Trophoblast cell (in vitro differentiated cells and primary cell): Measurements from ENCODE around the gene DOCK11.

Experiments
- DNase-seq, 2 donors: peaks; one replicate each; pipeline ENCODE4 v3.0.0-alpha.2; 2016
- H2AFZ ChIP-seq: 2 replicates; pipeline ENCODE4 v1.6.1; 2013; ENCODE audit warnings: low read length, moderate library complexity, mild to moderate bottlenecking; ENCODE audit not compliant: insufficient read depth, poor library complexity
- H2AK5ac ChIP-seq: 2 replicates; pipeline ENCODE4 v1.6.1; 2013; ENCODE audit warnings: mild to moderate bottlenecking, low read length
- H2BK120ac ChIP-seq: 2 replicates; pipeline ENCODE4 v1.6.1; 2013; ENCODE audit warnings: low read length, mild to moderate bottlenecking, moderate library complexity; ENCODE audit not compliant: insufficient read depth, poor library complexity
- H2BK12ac ChIP-seq: 2 replicates; pipeline ENCODE4 v1.6.1; 2013; ENCODE audit warnings: mild to moderate bottlenecking, low read length, moderate library complexity
- H2BK5ac ChIP-seq: 2 replicates; pipeline ENCODE4 v1.6.1; 2013; ENCODE audit warnings: low read length, low read depth, moderate library complexity, mild to moderate bottlenecking; ENCODE audit not compliant: poor library complexity
- H3K14ac ChIP-seq: 2 replicates; pipeline ENCODE4 v1.6.1; 2013; ENCODE audit warnings: mild to moderate bottlenecking, low read length
- H3K18ac ChIP-seq: 2 replicates; pipeline ENCODE4 v1.6.1; 2013; ENCODE audit warnings: mild to moderate bottlenecking, low read length
- H3K23ac ChIP-seq: 2 replicates; pipeline ENCODE4 v1.6.1; 2013; ENCODE audit warnings: low read length
- H3K27ac ChIP-seq: 2 replicates; pipeline ENCODE4 v1.5.1; 2013; ENCODE audit warnings: low read depth, mild to moderate bottlenecking, inconsistent platforms, low read length, moderate library complexity
- H3K27me3 ChIP-seq: 2 replicates; pipeline ENCODE4 v1.6.1; 2013; ENCODE audit warnings: inconsistent platforms, mild to moderate bottlenecking, low read length, moderate library complexity; ENCODE audit not compliant: insufficient read depth
- H3K36me3 ChIP-seq, 2 experiments: 1 replicate in 1 of 2; 2 replicates in 1 of 2; pipeline ENCODE4 v1.6.1; 2013; ENCODE audit warnings: low read length in 2 of 2, mild to moderate bottlenecking in 2 of 2, moderate library complexity in 1 of 2; ENCODE audit not compliant: insufficient read depth in 2 of 2, control insufficient read depth in 1 of 2
- H3K4ac ChIP-seq: 2 replicates; pipeline ENCODE4 v1.6.1; 2013; ENCODE audit warnings: low read depth, mild to moderate bottlenecking, low read length, moderate library complexity
- H3K4me1 ChIP-seq, 2 experiments: 1 replicate in 1 of 2; 2 replicates in 1 of 2; pipeline ENCODE4 v1.6.1; 2013; ENCODE audit warnings: low read length in 2 of 2, mild to moderate bottlenecking in 2 of 2, moderate library complexity in 1 of 2; ENCODE audit not compliant: insufficient read depth in 2 of 2, control insufficient read depth in 1 of 2
- H3K4me2 ChIP-seq: 2 replicates; pipeline ENCODE4 v1.6.1; 2013; ENCODE audit warnings: inconsistent platforms, mild to moderate bottlenecking, low read length, moderate library complexity
- H3K4me3 ChIP-seq: 2 replicates; pipeline ENCODE4 v1.5.1; 2013; ENCODE audit warnings: mild to moderate bottlenecking, low read depth, low read length, inconsistent platforms
- H3K79me1 ChIP-seq: one replicate; pipeline ENCODE4 v1.6.1; 2013; ENCODE audit warnings: low read length
- H3K79me2 ChIP-seq: 2 replicates; pipeline ENCODE4 v1.6.1; 2013; ENCODE audit warnings: low read length, mild to moderate bottlenecking; ENCODE audit not compliant: control insufficient read depth, insufficient read depth, poor library complexity
- H3K9ac ChIP-seq: 2 replicates; pipeline ENCODE4 v1.6.1; 2013; ENCODE audit warnings: mild to moderate bottlenecking, low read length
- H3K9me3 ChIP-seq: 2 replicates; pipeline ENCODE4 v1.6.1; 2013; ENCODE audit warnings: low read depth, mild to moderate bottlenecking, control low read depth, inconsistent platforms, low read length; ENCODE audit not compliant: insufficient read depth
- H4K12ac ChIP-seq: 2 replicates; pipeline ENCODE4 v1.6.1; 2013; ENCODE audit warnings: low read depth, mild to moderate bottlenecking, low read length, moderate library complexity
- H4K8ac ChIP-seq: 2 replicates; pipeline ENCODE4 v1.6.1; 2013; ENCODE audit warnings: low read depth, mild to moderate bottlenecking, low read length, moderate library complexity
- H4K91ac ChIP-seq: one replicate; pipeline ENCODE4 v1.6.1; 2013; ENCODE audit warnings: low read depth, mild to moderate bottlenecking, low read length, moderate library complexity
- WGBS: extraction: QIAGEN DNeasy Blood & Tissue Kit; methylation state at CpG from one replicate; pipeline ENCODE4 v1.1.7; 2013; ENCODE audit warnings: missing lambda C conversion rate; ENCODE audit not compliant: insufficient read length, insufficient coverage; ENCODE audit errors: extremely low coverage; 5-methylcytosine and 5-hydroxymethylcytosine counted together

The DOCK11 gene

GRCh38 chrX:118499295-118499694 is 3.7 kb downstream of the DOCK11 start:
- H3K4me1 ChIP-seq, result peaks cover 0 to 6% of the 10 kb centered on the region in 2 experiments
- no peak overlapping the region for H2BK120ac ChIP-seq
- peak overlapping the region; percentile 48 for H3K4me2 ChIP-seq
- no peak overlapping the region for H2BK5ac ChIP-seq
- H2AFZ ChIP-seq, result no peak overlapping the region
- no peak overlapping the region for H4K91ac ChIP-seq
- no peak overlapping the region for H3K4ac ChIP-seq
- H3K4me3 ChIP-seq, result no peak overlapping the region
- no peak for DNase-seq
- H2BK12ac ChIP-seq, result no peak overlapping the region
- no peaks in the 10 kb centered on the region for H3K79me2 ChIP-seq
- no peak overlapping the region for H3K23ac ChIP-seq
- H3K14ac ChIP-seq, result no peak overlapping the region
- no peak overlapping the region for H4K12ac ChIP-seq
- WGBS, result no CpG with 5 or more reads among the region's 15 CpGs
- no peaks in the 10 kb centered on the region for H3K9me3 ChIP-seq
- peaks cover 6% of the 10 kb centered on the region for H3K27me3 ChIP-seq
- no peak overlapping the region for H4K8ac ChIP-seq
- H3K18ac ChIP-seq, result no peak overlapping the region
- no peaks in the 10 kb centered on the region for H3K79me1 ChIP-seq
- H2AK5ac ChIP-seq, result no peak overlapping the region
- H3K9ac ChIP-seq, result no peak overlapping the region
- no peaks in the 10 kb centered on the region for H3K36me3 ChIP-seq
- no peak overlapping the region for H3K27ac ChIP-seq

DNA sequence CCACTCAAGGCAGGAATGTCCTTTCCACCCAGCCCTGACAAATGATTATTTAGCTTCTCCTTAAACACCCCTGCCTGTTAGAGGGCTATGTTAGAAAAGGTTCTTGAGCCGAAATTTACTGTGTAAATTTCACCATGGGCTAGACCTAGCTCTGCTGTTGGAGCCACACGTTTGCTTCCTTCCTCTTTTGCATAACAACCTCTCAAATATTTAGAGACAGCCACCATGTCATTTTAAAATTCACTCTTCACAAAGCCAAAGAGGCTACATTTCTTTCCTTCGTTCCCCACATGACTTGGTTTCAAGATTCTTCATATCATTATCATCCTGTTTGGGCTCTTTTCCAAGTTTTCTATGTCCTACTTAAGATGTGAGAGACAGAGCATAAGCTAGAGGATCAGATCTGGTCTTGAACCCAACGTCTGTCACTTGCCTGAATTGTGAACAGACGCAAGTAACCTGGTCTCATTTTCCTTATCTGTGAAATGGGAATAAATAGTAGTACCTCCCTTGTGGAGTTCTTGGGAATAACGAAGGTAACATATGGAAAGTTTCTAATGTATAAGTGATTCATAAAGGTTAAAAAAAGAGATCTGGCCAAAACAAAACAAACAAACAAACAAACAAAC is 6.7 kb downstream of the DOCK11 start:
- Histone ChIP-seq H3K23ac (no peak overlapping the region), H3K4ac (no peak overlapping the region), H4K8ac (no peak overlapping the region), H3K27ac (no peak overlapping the region), H3K4me2 (no peak overlapping the region), H3K14ac (no peak overlapping the region), H4K91ac (no peak overlapping the region), H2AK5ac (no peak overlapping the region), H3K9ac (no peak overlapping the region), H3K79me2 (no peaks in the 10 kb centered on the region), H2BK12ac (no peak overlapping the region), H3K4me1 (no peaks in the 10 kb centered on the region), H2BK120ac (no peak overlapping the region), H3K79me1 (no peaks in the 10 kb centered on the region), H3K9me3 (no peaks in the 10 kb centered on the region), H4K12ac (no peak overlapping the region), H2BK5ac (no peak overlapping the region), H2AFZ (no peak overlapping the region), H3K27me3 (no peaks in the 10 kb centered on the region), H3K36me3 (no peaks in the 10 kb centered on the region), H3K4me3 (no peak overlapping the region), H3K18ac (no peak overlapping the region)
- DNase-seq, result no peak
- WGBS, result no CpG with 5 or more reads among the region's 6 CpGs

DNA sequence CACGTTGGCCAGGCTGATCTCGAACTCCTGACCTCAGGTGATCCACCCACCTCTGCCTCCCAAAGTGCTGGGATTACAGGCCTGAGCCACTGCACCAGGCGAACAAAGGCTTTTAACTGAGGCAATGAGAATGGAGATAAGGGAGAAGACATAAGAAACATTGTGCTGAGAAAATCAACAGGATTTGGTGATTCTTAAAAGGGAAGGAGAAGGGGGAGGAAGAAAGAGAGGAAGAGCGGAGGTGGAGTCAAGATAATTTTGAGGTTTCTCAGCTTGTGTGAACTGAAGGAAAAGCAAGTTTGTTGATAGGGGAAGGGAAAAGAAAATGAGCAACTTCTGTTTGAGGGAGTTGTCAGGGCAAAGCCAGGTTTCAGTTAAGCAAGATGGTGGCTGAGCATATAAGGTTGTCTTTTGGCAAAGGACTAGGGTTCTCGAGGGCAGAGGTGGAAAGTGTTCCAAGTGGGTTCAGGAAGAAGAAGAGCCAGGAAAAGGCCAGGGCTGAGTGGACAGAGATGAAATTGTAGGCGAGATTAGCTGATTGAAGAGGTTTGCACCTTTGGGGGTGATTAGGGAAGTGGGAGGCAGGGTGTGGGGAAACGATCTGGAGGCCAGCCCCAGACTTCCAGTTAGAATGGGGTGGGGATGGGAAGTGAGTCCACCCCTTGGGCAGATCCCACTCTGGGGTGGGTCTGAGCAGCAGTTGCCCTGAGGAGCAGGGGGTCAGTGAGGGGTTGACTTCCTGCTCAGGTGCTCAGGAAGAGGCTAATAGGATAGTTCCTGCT is 7.8 kb downstream of the DOCK11 start:
- Histone ChIP-seq H4K12ac (no peak overlapping the region), H3K14ac (no peak overlapping the region), H2AK5ac (no peak overlapping the region), H4K91ac (no peak overlapping the region), H3K4ac (no peak overlapping the region), H4K8ac (no peak overlapping the region), H2AFZ (no peak overlapping the region), H2BK5ac (no peak overlapping the region), H2BK120ac (no peak overlapping the region), H3K27ac (no peak overlapping the region), H3K4me2 (no peak overlapping the region), H3K79me1 (no peaks in the 10 kb centered on the region), H2BK12ac (no peak overlapping the region), H3K4me1 (no peaks in the 10 kb centered on the region), H3K9me3 (no peaks in the 10 kb centered on the region), H3K23ac (no peak overlapping the region), H3K36me3 (no peaks in the 10 kb centered on the region), H3K18ac (no peak overlapping the region), H3K4me3 (no peak overlapping the region), H3K79me2 (no peaks in the 10 kb centered on the region), H3K27me3 (no peaks in the 10 kb centered on the region), H3K9ac (no peak overlapping the region)
- DNase-seq, result no peak
- no CpG with 5 or more reads among the region's 7 CpGs for WGBS

GRCh38 chrX:118504581-118504980 is 9.0 kb downstream of the DOCK11 start:
- DNase-seq, result no peak
- no peak overlapping the region for H2BK120ac ChIP-seq
- no peak overlapping the region for H3K18ac ChIP-seq
- H4K12ac ChIP-seq, result no peak overlapping the region
- no peak overlapping the region for H4K91ac ChIP-seq
- no peaks in the 10 kb centered on the region for H3K79me1 ChIP-seq
- no peak overlapping the region for H3K4me2 ChIP-seq
- no peak overlapping the region for H2AK5ac ChIP-seq
- no peaks in the 10 kb centered on the region for H3K36me3 ChIP-seq
- no peaks in the 10 kb centered on the region for H3K9me3 ChIP-seq
- no peak overlapping the region for H3K27ac ChIP-seq
- no peaks in the 10 kb centered on the region for H3K27me3 ChIP-seq
- no peak overlapping the region for H2BK5ac ChIP-seq
- H3K14ac ChIP-seq, result no peak overlapping the region
- no peaks in the 10 kb centered on the region for H3K79me2 ChIP-seq
- H3K4me1 ChIP-seq, result no peaks in the 10 kb centered on the region
- no peak overlapping the region for H2AFZ ChIP-seq
- no peak overlapping the region for H3K4ac ChIP-seq
- H3K23ac ChIP-seq, result no peak overlapping the region
- no peak overlapping the region for H3K9ac ChIP-seq
- no CpG with 5 or more reads among the region's 4 CpGs for WGBS
- H3K4me3 ChIP-seq, result no peak overlapping the region
- no peak overlapping the region for H2BK12ac ChIP-seq
- no peak overlapping the region for H4K8ac ChIP-seq
